ENCODE data around the gene TECPR1.

The TECPR1 gene

GRCh38 chr7:98199131-98199530, 52.9 kb downstream of the TECPR1 start:
- Mint-ChIP-seq H3K4me1 (ENCODE audit: low read depth in 2 of 2) (peaks cover 23 to 25% of the 10 kb centered on the region in 2 donors), H3K9me3 (no peaks in the 10 kb centered on the region), H3K4me3 (no peak overlapping the region), H3K27ac (no peak overlapping the region), H3K27me3 (no peaks in the 10 kb centered on the region), H3K36me3 (ENCODE audit: insufficient read depth) (peaks cover 19% of the 10 kb centered on the region)
- DNase-seq (no peak), ATAC-seq (replicated peaks) (no peak)

- peak overlapping the region in 1 of 2 donors; percentile 59 for H3K27ac Mint-ChIP-seq
- ATAC-seq (replicated peaks) (no peak), DNase-seq (no peak)
- H3K4me1 Mint-ChIP-seq (ENCODE audit: low read depth in 2 of 2) = peaks cover 12 to 14% of the 10 kb centered on the region in 2 donors
- H3K9me3 Mint-ChIP-seq = no peaks in the 10 kb centered on the region
- no peak overlapping the region for H3K4me3 Mint-ChIP-seq
- H3K27me3 Mint-ChIP-seq = no peaks in the 10 kb centered on the region
- peaks cover 23% of the 10 kb centered on the region for H3K36me3 Mint-ChIP-seq (ENCODE audit: insufficient read depth)
These were observed 55.1 kb downstream of the TECPR1 start for GRCh38 chr7:98196706-98197605.

- H3K9me3 Mint-ChIP-seq = no peaks in the 10 kb centered on the region
- ATAC-seq (replicated peaks) (no peak), DNase-seq (no peak)
- H3K4me3 Mint-ChIP-seq = no peak overlapping the region
- no peaks in the 10 kb centered on the region for H3K27me3 Mint-ChIP-seq
- H3K36me3 Mint-ChIP-seq (ENCODE audit: insufficient read depth) = peaks cover 41% of the 10 kb centered on the region
- H3K4me1 Mint-ChIP-seq (ENCODE audit: low read depth in 2 of 2) = peaks cover under 1 to 3% of the 10 kb centered on the region in 2 donors
- no peak overlapping the region for H3K27ac Mint-ChIP-seq
These were observed 57.2 kb downstream of the TECPR1 start for GRCh38 chr7:98194672-98195457.

- Mint-ChIP-seq H3K36me3 (ENCODE audit: insufficient read depth) (peaks cover 44% of the 10 kb centered on the region), H3K27ac (no peak overlapping the region), H3K4me1 (ENCODE audit: low read depth in 2 of 2) (peaks cover 4 to 6% of the 10 kb centered on the region in 2 donors), H3K27me3 (no peaks in the 10 kb centered on the region), H3K4me3 (no peak overlapping the region), H3K9me3 (no peaks in the 10 kb centered on the region)
- DNase-seq = no peak
- no peak for ATAC-seq (replicated peaks)
These were observed 57.8 kb downstream of the TECPR1 start for GRCh38 chr7:98194186-98194585.

GRCh38 chr7:98193474-98194180, 58.4 kb downstream of the TECPR1 start:
- ATAC-seq (replicated peaks) = no peak
- H3K36me3 Mint-ChIP-seq (ENCODE audit: insufficient read depth) = peaks cover 44% of the 10 kb centered on the region
- H3K9me3 Mint-ChIP-seq = no peaks in the 10 kb centered on the region
- no peak overlapping the region for H3K27ac Mint-ChIP-seq
- H3K27me3 Mint-ChIP-seq = no peaks in the 10 kb centered on the region
- DNase-seq = no peak
- peaks cover 4 to 6% of the 10 kb centered on the region in 2 donors for H3K4me1 Mint-ChIP-seq (ENCODE audit: low read depth in 2 of 2)
- H3K4me3 Mint-ChIP-seq = no peak overlapping the region

- DNase-seq (no peak), ATAC-seq (replicated peaks) (no peak)
- Mint-ChIP-seq H3K9me3 (no peaks in the 10 kb centered on the region), H3K27ac (no peak overlapping the region), H3K36me3 (ENCODE audit: insufficient read depth) (peaks cover 41% of the 10 kb centered on the region), H3K27me3 (no peaks in the 10 kb centered on the region), H3K4me3 (no peak overlapping the region), H3K4me1 (ENCODE audit: low read depth in 2 of 2) (peaks cover 4 to 6% of the 10 kb centered on the region in 2 donors)
These were observed 59.1 kb downstream of the TECPR1 start for GRCh38 chr7:98192781-98193457.

GRCh38 chr7:98191668-98192431, 60.2 kb downstream of the TECPR1 start:
- DNase-seq = no peak
- ATAC-seq (replicated peaks) = no peak
- Mint-ChIP-seq H3K36me3 (ENCODE audit: insufficient read depth) (peaks cover 41% of the 10 kb centered on the region), H3K27ac (no peak overlapping the region), H3K27me3 (no peaks in the 10 kb centered on the region), H3K9me3 (no peaks in the 10 kb centered on the region), H3K4me3 (no peak overlapping the region), H3K4me1 (ENCODE audit: low read depth in 2 of 2) (peaks cover 4 to 6% of the 10 kb centered on the region in 2 donors)

- Mint-ChIP-seq H3K9me3 (no peaks in the 10 kb centered on the region), H3K4me3 (peak overlapping the region in 1 of 2 donors; percentile 4), H3K36me3 (ENCODE audit: insufficient read depth) (peaks cover 31% of the 10 kb centered on the region), H3K27me3 (no peaks in the 10 kb centered on the region), H3K27ac (no peak overlapping the region), H3K4me1 (ENCODE audit: low read depth in 2 of 2) (peaks cover 4 to 6% of the 10 kb centered on the region in 2 donors)
- ATAC-seq (replicated peaks) (peak; percentile 57), DNase-seq (no peak)
These were observed 62.5 kb downstream of the TECPR1 start for GRCh38 chr7:98189559-98189958.

GRCh38 chr7:98187138-98187502, 64.9 kb downstream of the TECPR1 start:
- Mint-ChIP-seq H3K27me3 (no peaks in the 10 kb centered on the region), H3K36me3 (ENCODE audit: insufficient read depth) (peaks cover 24% of the 10 kb centered on the region), H3K4me1 (ENCODE audit: low read depth in 2 of 2) (peaks cover 4 to 6% of the 10 kb centered on the region in 2 donors), H3K4me3 (no peak overlapping the region), H3K9me3 (no peaks in the 10 kb centered on the region), H3K27ac (no peak overlapping the region)
- ATAC-seq (replicated peaks) (no peak), DNase-seq (no peak)

GRCh38 chr7:98186452-98187137, 65.4 kb downstream of the TECPR1 start:
- ATAC-seq (replicated peaks) = no peak
- H3K9me3 Mint-ChIP-seq = no peaks in the 10 kb centered on the region
- no peak for DNase-seq
- H3K4me3 Mint-ChIP-seq = no peak overlapping the region
- H3K27me3 Mint-ChIP-seq = no peaks in the 10 kb centered on the region
- H3K36me3 Mint-ChIP-seq (ENCODE audit: insufficient read depth) = peaks cover 19% of the 10 kb centered on the region
- H3K27ac Mint-ChIP-seq = no peak overlapping the region
- H3K4me1 Mint-ChIP-seq (ENCODE audit: low read depth in 2 of 2) = peaks cover 4 to 6% of the 10 kb centered on the region in 2 donors

GRCh38 chr7:98185101-98185500, 66.9 kb downstream of the TECPR1 start:
- H3K4me3 Mint-ChIP-seq = no peak overlapping the region
- H3K36me3 Mint-ChIP-seq (ENCODE audit: insufficient read depth) = peaks cover 6% of the 10 kb centered on the region
- ATAC-seq (replicated peaks) = no peak

GRCh38 chr7:98180751-98181150, 71.3 kb downstream of the TECPR1 start:
- DNase-seq = no peak
- no peak overlapping the region for H3K4me3 Mint-ChIP-seq
- H3K4me1 Mint-ChIP-seq (ENCODE audit: low read depth in 2 of 2) = no peaks in the 10 kb centered on the region
- no peaks in the 10 kb centered on the region for H3K9me3 Mint-ChIP-seq
- peaks cover 14% of the 10 kb centered on the region for H3K36me3 Mint-ChIP-seq (ENCODE audit: insufficient read depth)
- no peak for ATAC-seq (replicated peaks)
- H3K27ac Mint-ChIP-seq = peak overlapping the region in 1 of 2 donors; percentile 22
- H3K27me3 Mint-ChIP-seq = no peaks in the 10 kb centered on the region

More at GRCh38 chr7:98185101-98185500, 66.9 kb downstream of the TECPR1 start:
- DNase-seq = no peak
- Mint-ChIP-seq H3K27ac (no peak overlapping the region), H3K27me3 (no peaks in the 10 kb centered on the region), H3K9me3 (no peaks in the 10 kb centered on the region), H3K4me1 (ENCODE audit: low read depth in 2 of 2) (peaks cover 4 to 6% of the 10 kb centered on the region in 2 donors)

Measured in effector memory CD8-positive, alpha-beta T cell (primary cell).